HG03103 (cell line): ENCODE measurements around the gene CKS2.

Experiments
- ATAC-seq: cut with Tn5 transposase; IDR thresholded peaks from one replicate; pipeline ENCODE4 v1.9.1; 2021; ENCODE audit warnings: low read depth; ENCODE audit not compliant: unreplicated experiment

Gene CKS2

DNA sequence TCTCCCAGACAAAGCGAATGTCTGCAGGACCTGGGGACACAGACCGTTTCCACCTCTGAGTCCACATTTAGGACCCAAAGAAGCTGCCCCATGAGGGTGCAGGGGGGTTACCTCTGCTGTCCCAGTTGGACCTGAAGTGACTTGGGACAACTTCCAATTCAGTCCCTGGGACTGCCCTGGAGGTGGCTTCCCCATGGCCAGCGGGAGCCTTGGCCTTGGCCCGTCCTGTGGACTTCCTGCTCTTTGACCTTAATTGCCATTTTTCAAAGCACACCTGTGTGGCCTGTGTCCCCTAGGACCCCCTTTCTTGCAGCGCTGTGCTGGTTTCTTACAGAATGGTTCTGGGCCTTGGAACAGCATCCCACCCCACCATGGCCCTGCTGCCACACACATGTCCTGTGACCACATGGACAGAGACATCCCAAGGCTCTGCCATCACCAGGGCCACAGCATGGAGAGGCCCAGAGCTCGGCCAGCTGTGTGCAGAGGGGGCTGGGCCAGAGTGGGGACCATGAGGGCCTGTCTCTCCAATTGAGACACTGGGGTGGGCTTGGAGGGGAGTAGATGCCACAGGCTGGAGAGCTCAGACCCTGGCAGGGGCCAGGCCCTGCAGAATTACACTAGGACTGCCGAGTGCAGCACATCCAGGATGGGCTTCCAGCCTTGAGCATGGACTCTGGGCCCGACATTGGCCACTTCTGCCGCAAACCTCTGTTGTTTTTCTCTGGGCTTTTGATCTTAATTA is 53.1 kb downstream of the CKS2 start:
- no peak for ATAC-seq

DNA sequence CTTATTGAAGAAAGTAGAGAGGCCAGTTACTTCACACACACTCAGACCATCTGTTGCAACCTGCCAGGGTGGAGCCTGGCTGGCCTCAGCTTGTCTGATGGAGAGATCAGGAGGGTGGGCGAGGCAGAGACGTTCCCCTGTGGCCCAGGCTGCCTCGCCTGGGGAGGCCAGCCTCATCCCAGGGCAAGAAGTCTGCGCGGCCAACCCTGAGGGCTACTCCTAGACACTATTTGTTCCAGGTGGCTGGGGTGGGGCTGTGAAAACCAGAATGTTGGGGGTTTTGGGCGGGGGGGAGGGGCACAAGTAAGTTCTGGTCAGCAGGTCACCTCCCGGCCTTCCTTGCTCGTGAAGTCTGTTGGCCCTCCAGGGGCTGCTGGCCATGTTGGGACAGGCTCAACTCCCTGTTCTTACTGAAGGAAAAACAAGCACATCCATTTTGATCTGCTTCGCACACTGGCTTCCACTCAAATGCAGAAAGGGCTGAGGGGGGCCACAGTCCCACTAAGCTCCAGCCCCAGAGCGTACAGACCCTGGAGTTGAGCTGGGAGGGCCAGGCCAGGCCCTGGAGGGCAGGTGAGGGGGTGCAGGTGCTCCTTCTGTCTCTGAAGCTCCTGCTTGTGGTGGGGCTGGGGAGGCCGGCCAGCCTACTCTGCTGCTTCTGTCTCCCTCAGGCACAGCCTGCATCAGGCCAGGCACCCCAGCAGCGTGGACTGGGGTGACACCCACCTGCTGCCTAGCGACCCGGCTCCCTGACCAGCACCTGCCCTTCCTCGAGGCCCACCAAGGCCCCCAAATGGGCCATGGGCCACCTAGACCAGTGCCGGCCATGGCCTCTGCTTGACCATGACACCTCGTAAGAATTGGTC is 53.9 kb downstream of the CKS2 start:
- no peak for ATAC-seq

DNA sequence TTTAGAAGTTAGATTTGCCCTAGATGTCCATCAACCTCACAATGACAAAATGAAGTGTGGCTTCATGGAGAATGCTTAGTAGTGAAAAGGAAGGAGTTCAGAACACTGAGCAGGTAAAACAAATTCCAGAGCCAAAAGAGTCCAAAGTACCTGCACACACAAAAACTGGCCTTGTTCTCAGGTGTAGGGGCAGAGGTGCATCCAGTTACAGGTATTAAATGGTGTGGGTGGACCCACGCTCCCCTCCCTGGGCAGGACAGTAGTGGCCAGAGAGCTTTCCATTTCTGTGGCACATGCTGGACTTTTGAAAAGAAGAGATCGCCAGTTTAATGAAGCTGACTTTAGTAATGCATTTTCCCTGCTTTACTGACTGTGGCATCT is 54.5 kb downstream of the CKS2 start:
- no peak for ATAC-seq
